Fibroblast of the conjunctiva (primary cell): ENCODE data around the gene CCNT2.
"Not testable (repeated sequence)": the region's sequence is repeated elsewhere in the genome, so short reads cannot be mapped to it uniquely, and the experiment has no call there.

Experiments
- DNase-seq: peaks from one replicate; pipeline ENCODE4 v3.0.0-alpha.2; 2010; ENCODE audit warnings: low read depth

The CCNT2 gene

GRCh38 chr2:134918526-134919340 lies at the start of gene CCNT2:
Gene CCNT2 (plus strand): TSS chr2:134918822. CDS start chr2:134918855, 33 bp downstream.
- DNase-seq = peak; percentile 99

GRCh38 chr2:134869946-134870736 lies 48.5 kb upstream of the CCNT2 start:
- no peak for DNase-seq

GRCh38 chr2:134873152-134873551 lies 45.5 kb upstream of the CCNT2 start:
- no peak for DNase-seq

GRCh38 chr2:134875309-134875708 lies 43.3 kb upstream of the CCNT2 start:
- no peak for DNase-seq

GRCh38 chr2:134882773-134883172 lies 35.8 kb upstream of the CCNT2 start:
- no peak for DNase-seq

GRCh38 chr2:134883552-134884293 lies 34.9 kb upstream of the CCNT2 start:
- no peak for DNase-seq

- DNase-seq = no peak
These were observed 34.2 kb upstream of the CCNT2 start for GRCh38 chr2:134884435-134884834.

GRCh38 chr2:134892282-134893035 lies 26.2 kb upstream of the CCNT2 start:
- DNase-seq = no peak

- no peak for DNase-seq
These were observed 20.7 kb upstream of the CCNT2 start for GRCh38 chr2:134897932-134898331.

- no peak for DNase-seq
These were observed 19.4 kb upstream of the CCNT2 start for GRCh38 chr2:134899204-134899603.

- DNase-seq = peak; percentile 5
These were observed 18.5 kb upstream of the CCNT2 start for GRCh38 chr2:134900151-134900550.

GRCh38 chr2:134903701-134904100 lies 14.9 kb upstream of the CCNT2 start:
- DNase-seq = not testable (repeated sequence)

- no peak for DNase-seq
These were observed 13.5 kb upstream of the CCNT2 start for GRCh38 chr2:134905168-134905567.

- DNase-seq = no peak
These were observed 11.9 kb upstream of the CCNT2 start for GRCh38 chr2:134906726-134907125.

- DNase-seq = not testable (repeated sequence)
These were observed 11.0 kb upstream of the CCNT2 start for GRCh38 chr2:134907441-134908116.

- no peak for DNase-seq
These were observed 7.7 kb upstream of the CCNT2 start for GRCh38 chr2:134910763-134911399.

GRCh38 chr2:134911400-134911785 lies 7.2 kb upstream of the CCNT2 start:
- DNase-seq = no peak

- DNase-seq = no peak
These were observed 6.3 kb upstream of the CCNT2 start for GRCh38 chr2:134912361-134912760.

GRCh38 chr2:134917360-134917865 lies 1.2 kb upstream of the CCNT2 start:
- DNase-seq = no peak

- DNase-seq = no peak
These were observed 615 bp upstream of the CCNT2 start for GRCh38 chr2:134917888-134918525.
